H1 (cell line): ENCODE results near the gene PWP1.

Source experiments
- CEBPB ChIP-seq: IDR thresholded peaks from 2 replicates; pipeline ENCODE4 v1.6.1; 2012; ENCODE audit warnings: low read depth, low read length
- EZH2 ChIP-seq: fragments of 200-600 bp; sonication (generic); IDR thresholded peaks from 2 replicates; pipeline ENCODE4 v1.7.1; 2012; ENCODE audit warnings: low read depth, mild to moderate bottlenecking, moderate library complexity, low read length, inconsistent platforms; ENCODE audit not compliant: severe bottlenecking
- JUND ChIP-seq: IDR thresholded peaks from 2 replicates; pipeline ENCODE4 v1.6.1; 2011; ENCODE audit warnings: mild to moderate bottlenecking, improper control_type of control experiment, low read length
- MAFK ChIP-seq: IDR thresholded peaks from 2 replicates; pipeline ENCODE4 v1.6.1; 2012; ENCODE audit warnings: low read depth, mild to moderate bottlenecking, improper control_type of control experiment, low read length
- POLR2A ChIP-seq, 2 experiments: IDR thresholded peaks; 1 replicate in 1 of 2; 2 replicates in 1 of 2; pipeline ENCODE4 v1.6.1; 2011; ENCODE audit warnings: low read depth in 2 of 2, low read length in 2 of 2, mild to moderate bottlenecking in 2 of 2; ENCODE audit errors: control extremely low read depth in 1 of 2
- YY1 ChIP-seq: IDR thresholded peaks from 2 replicates; pipeline ENCODE4 v1.6.1; 2011; ENCODE audit warnings: low read depth, mild to moderate bottlenecking, low read length
- TF ChIP-seq, protein P1 (sequence below): IDR thresholded peaks from 2 replicates; pipeline ENCODE4 v1.6.1; 2011; ENCODE audit warnings: low read length, improper control_type of control experiment
- TF ChIP-seq, protein P2 (sequence below), 3 experiments: IDR thresholded peaks; 1 replicate in 2 of 3; 2 replicates in 1 of 3; pipeline versions ENCODE4 v1.5.1 to v1.6.1; 2011; ENCODE audit warnings: low read length in 3 of 3, mild to moderate bottlenecking in 3 of 3, inconsistent platforms in 2 of 3, low read depth in 1 of 3, moderate library complexity in 1 of 3; ENCODE audit not compliant: insufficient read depth in 1 of 3; ENCODE audit errors: control extremely low read depth in 1 of 3
- TF ChIP-seq, protein P3 (sequence below): IDR thresholded peaks from 2 replicates; pipeline ENCODE4 v1.6.1; 2012; ENCODE audit warnings: inconsistent platforms

DNA sequence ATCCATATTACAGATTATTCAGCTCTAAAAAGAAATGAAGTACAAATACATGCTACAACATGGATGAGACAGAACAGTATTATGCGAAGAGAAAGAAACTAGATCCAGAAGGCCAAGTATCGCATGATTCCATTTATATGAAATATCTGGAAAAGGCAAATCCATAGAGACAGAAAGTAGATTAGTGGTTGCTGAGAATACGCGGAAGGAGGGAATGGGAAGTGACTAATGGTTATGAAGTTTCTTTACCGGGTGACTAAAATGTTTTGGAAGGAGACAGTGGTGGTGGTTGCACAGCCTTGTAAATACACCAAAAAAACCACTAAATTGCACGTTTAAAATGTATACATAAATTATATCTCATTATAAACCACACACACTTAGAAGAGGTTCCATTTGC, 62.9 kb downstream of the PWP1 start:
- TF ChIP-seq, protein P1, sequence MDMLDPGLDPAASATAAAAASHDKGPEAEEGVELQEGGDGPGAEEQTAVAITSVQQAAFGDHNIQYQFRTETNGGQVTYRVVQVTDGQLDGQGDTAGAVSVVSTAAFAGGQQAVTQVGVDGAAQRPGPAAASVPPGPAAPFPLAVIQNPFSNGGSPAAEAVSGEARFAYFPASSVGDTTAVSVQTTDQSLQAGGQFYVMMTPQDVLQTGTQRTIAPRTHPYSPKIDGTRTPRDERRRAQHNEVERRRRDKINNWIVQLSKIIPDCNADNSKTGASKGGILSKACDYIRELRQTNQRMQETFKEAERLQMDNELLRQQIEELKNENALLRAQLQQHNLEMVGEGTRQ, result no peak
- TF ChIP-seq POLR2A (IDR thresholded peaks at IDR 0.05; ENCODE audit: control extremely low read depth in 1 of 2, low read depth in 2 of 2, low read length in 2 of 2) (no peak), MAFK (no peak), EZH2 (no peak), CEBPB (no peak), YY1 (no peak), JUND (no peak)
- TF ChIP-seq, protein P2, sequence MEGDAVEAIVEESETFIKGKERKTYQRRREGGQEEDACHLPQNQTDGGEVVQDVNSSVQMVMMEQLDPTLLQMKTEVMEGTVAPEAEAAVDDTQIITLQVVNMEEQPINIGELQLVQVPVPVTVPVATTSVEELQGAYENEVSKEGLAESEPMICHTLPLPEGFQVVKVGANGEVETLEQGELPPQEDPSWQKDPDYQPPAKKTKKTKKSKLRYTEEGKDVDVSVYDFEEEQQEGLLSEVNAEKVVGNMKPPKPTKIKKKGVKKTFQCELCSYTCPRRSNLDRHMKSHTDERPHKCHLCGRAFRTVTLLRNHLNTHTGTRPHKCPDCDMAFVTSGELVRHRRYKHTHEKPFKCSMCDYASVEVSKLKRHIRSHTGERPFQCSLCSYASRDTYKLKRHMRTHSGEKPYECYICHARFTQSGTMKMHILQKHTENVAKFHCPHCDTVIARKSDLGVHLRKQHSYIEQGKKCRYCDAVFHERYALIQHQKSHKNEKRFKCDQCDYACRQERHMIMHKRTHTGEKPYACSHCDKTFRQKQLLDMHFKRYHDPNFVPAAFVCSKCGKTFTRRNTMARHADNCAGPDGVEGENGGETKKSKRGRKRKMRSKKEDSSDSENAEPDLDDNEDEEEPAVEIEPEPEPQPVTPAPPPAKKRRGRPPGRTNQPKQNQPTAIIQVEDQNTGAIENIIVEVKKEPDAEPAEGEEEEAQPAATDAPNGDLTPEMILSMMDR (IDR thresholded peaks at IDR 0.05; ENCODE audit: control extremely low read depth in 1 of 3, insufficient read depth in 1 of 3, low read depth in 1 of 3, low read length in 3 of 3), result no peak
- TF ChIP-seq, protein P3, sequence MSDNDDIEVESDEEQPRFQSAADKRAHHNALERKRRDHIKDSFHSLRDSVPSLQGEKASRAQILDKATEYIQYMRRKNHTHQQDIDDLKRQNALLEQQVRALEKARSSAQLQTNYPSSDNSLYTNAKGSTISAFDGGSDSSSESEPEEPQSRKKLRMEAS, result no peak
